Measurements from ENCODE around the gene TMEM135.

The TMEM135 gene

GRCh38 chr11:87137711-87138110, 100.0 kb downstream of the TMEM135 start:
- no peaks in the 10 kb centered on the region for H3K9me2 ChIP-seq (ENCODE audit: low read depth, low read length)
- no peaks in the 10 kb centered on the region for H3F3A ChIP-seq (ENCODE audit: insufficient read depth, low read length)
- H3K27me3 ChIP-seq (ENCODE audit: insufficient read depth, low read length): no peaks in the 10 kb centered on the region
- H3K4me2 ChIP-seq (ENCODE audit: low read length): no peak overlapping the region
- peaks cover 6% of the 10 kb centered on the region; the same call in 1 of the 2 replicates for H3K36me3 ChIP-seq (ENCODE audit: insufficient read depth, low read length)
- H3K9me3 ChIP-seq (ENCODE audit: low read length): peaks cover 3% of the 10 kb centered on the region; the same call in 1 of the 2 replicates
- TF ChIP-seq CTCF (IDR thresholded peaks at IDR 0.05; ENCODE audit: low read length): no peak
- no peak for TF ChIP-seq EZH2 (IDR thresholded peaks at IDR 0.05; ENCODE audit: borderline replicate concordance, low read length)
- H3K79me2 ChIP-seq (ENCODE audit: insufficient read depth, low read length): no peaks in the 10 kb centered on the region
- H3K9ac ChIP-seq (ENCODE audit: low read length): no peak overlapping the region
- no peaks in the 10 kb centered on the region for H4K20me1 ChIP-seq (ENCODE audit: insufficient read depth, low read length)
- no peak overlapping the region for H2AFZ ChIP-seq (ENCODE audit: low read length)
- H3K4me3 ChIP-seq (ENCODE audit: low read depth, low read length, poor library complexity, severe bottlenecking): no peak overlapping the region
- H3K27ac ChIP-seq (ENCODE audit: low read depth, low read length, poor library complexity, severe bottlenecking): no peak overlapping the region
- H3K4me1 ChIP-seq (ENCODE audit: insufficient read depth, low read length, severe bottlenecking): no peaks in the 10 kb centered on the region

- peaks cover 3% of the 10 kb centered on the region; the same call in 1 of the 2 replicates for H3K9me3 ChIP-seq (ENCODE audit: low read length)
- H3K27ac ChIP-seq (ENCODE audit: low read depth, low read length, poor library complexity, severe bottlenecking): no peak overlapping the region
- no peak overlapping the region for H3K4me2 ChIP-seq (ENCODE audit: low read length)
- H3K9ac ChIP-seq (ENCODE audit: low read length): no peak overlapping the region
- no peaks in the 10 kb centered on the region for H3K4me1 ChIP-seq (ENCODE audit: insufficient read depth, low read length, severe bottlenecking)
- peaks cover 6% of the 10 kb centered on the region; the same call in 1 of the 2 replicates for H3K36me3 ChIP-seq (ENCODE audit: insufficient read depth, low read length)
- TF ChIP-seq EZH2 (IDR thresholded peaks at IDR 0.05; ENCODE audit: borderline replicate concordance, low read length) (no peak), CTCF (IDR thresholded peaks at IDR 0.05; ENCODE audit: low read length) (no peak)
- H3K9me2 ChIP-seq (ENCODE audit: low read depth, low read length): no peaks in the 10 kb centered on the region
- no peaks in the 10 kb centered on the region for H3K79me2 ChIP-seq (ENCODE audit: insufficient read depth, low read length)
- H4K20me1 ChIP-seq (ENCODE audit: insufficient read depth, low read length): no peaks in the 10 kb centered on the region
- H3F3A ChIP-seq (ENCODE audit: insufficient read depth, low read length): no peaks in the 10 kb centered on the region
- no peaks in the 10 kb centered on the region for H3K27me3 ChIP-seq (ENCODE audit: insufficient read depth, low read length)
- H3K4me3 ChIP-seq (ENCODE audit: low read depth, low read length, poor library complexity, severe bottlenecking): no peak overlapping the region
- no peak overlapping the region for H2AFZ ChIP-seq (ENCODE audit: low read length)
Observed at GRCh38 chr11:87139475-87139874, 101.7 kb downstream of the TMEM135 start.

- H3K27ac ChIP-seq (ENCODE audit: low read depth, low read length, poor library complexity, severe bottlenecking): no peak overlapping the region
Observed at GRCh38 chr11:87141322-87141721, 103.6 kb downstream of the TMEM135 start.

More at GRCh38 chr11:87141322-87141721, 103.6 kb downstream of the TMEM135 start:
- Histone ChIP-seq H4K20me1 (ENCODE audit: insufficient read depth, low read length) (no peaks in the 10 kb centered on the region), H3K79me2 (ENCODE audit: insufficient read depth, low read length) (no peaks in the 10 kb centered on the region), H3K27me3 (ENCODE audit: insufficient read depth, low read length) (no peaks in the 10 kb centered on the region), H3K9ac (ENCODE audit: low read length) (no peak overlapping the region), H3F3A (ENCODE audit: insufficient read depth, low read length) (no peaks in the 10 kb centered on the region), H3K4me3 (ENCODE audit: low read depth, low read length, poor library complexity, severe bottlenecking) (no peak overlapping the region), H2AFZ (ENCODE audit: low read length) (no peak overlapping the region), H3K9me2 (ENCODE audit: low read depth, low read length) (no peaks in the 10 kb centered on the region), H3K36me3 (ENCODE audit: insufficient read depth, low read length) (peaks cover 6% of the 10 kb centered on the region; the same call in 1 of the 2 replicates), H3K9me3 (ENCODE audit: low read length) (peaks cover 3% of the 10 kb centered on the region; the same call in 1 of the 2 replicates), H3K4me1 (ENCODE audit: insufficient read depth, low read length, severe bottlenecking) (peaks cover 7% of the 10 kb centered on the region), H3K4me2 (ENCODE audit: low read length) (no peak overlapping the region)
- no peak for TF ChIP-seq EZH2 (IDR thresholded peaks at IDR 0.05; ENCODE audit: borderline replicate concordance, low read length)
- TF ChIP-seq CTCF (IDR thresholded peaks at IDR 0.05; ENCODE audit: low read length): no peak
